Measurements from ENCODE around the gene SENP7. TPM values are rescaled to one million over a fixed set of nuclear protein-coding genes. Genes with fewer than 3 reads are reported as not detected.

Gene SENP7
- total and polyA plus RNA-seq, 2 donors = 29.6 to 37.7 TPM

DNA sequence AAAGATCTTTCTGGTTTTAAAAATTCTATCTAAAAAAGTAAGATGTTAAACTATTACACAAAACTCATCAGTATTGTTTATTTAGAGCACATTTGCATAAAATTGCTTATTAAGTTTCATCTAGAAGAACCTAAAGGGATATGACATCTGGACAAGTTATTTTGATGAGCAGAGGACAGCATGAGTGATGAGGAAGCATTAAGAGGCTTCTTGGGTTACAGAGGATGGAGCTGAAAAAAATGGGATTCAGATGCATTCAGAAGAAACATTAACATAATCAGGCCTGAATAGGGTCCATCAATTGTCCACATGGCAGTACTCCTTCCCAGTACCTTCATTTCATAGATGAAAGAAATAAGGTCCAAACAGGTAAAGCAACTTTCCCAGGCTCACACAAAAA, 234.3 kb downstream of the SENP7 start:
- H3K4me3 ChIP-seq (ENCODE audit: low read length in 2 of 2) = no peak overlapping the region
- no peaks in the 10 kb centered on the region for H3K27me3 ChIP-seq (ENCODE audit: control insufficient read depth in 2 of 2, insufficient read depth in 1 of 2, low read length in 1 of 2)
- no peaks in the 10 kb centered on the region for H3K9me3 ChIP-seq (ENCODE audit: control insufficient read depth in 2 of 2, insufficient read depth in 1 of 2, low read length in 1 of 2)
- no peak for DNase-seq (ENCODE audit: low read depth in 6 of 9, low spot score in 9 of 9)
- H3K36me3 ChIP-seq (ENCODE audit: control insufficient read depth in 2 of 2, insufficient read depth in 2 of 2, low read length in 1 of 2) = no peaks in the 10 kb centered on the region
- H3K27ac ChIP-seq (ENCODE audit: low read depth in 1 of 2, low read length in 1 of 2) = no peak overlapping the region
- no peaks in the 10 kb centered on the region for H3K4me1 ChIP-seq (ENCODE audit: control insufficient read depth in 2 of 2, insufficient read depth in 2 of 2, low read length in 2 of 2)

Other genes with a start within 250 kb of the SENP7 start
- 0.52 TPM for gene IMPG2, start 192.6 kb downstream of the SENP7 start, total RNA-seq
- 0.23 TPM for gene IMPG2, start 192.6 kb downstream of the SENP7 start, polyA plus RNA-seq
- 28.9 TPM for gene TRMT10C, start 48.7 kb upstream of the SENP7 start, total RNA-seq
- 28.7 TPM for gene TRMT10C, start 48.7 kb upstream of the SENP7 start, polyA plus RNA-seq
- gene PCNP, start 61.0 kb upstream of the SENP7 start, total RNA-seq = 52.2 TPM
- gene PCNP, start 61.0 kb upstream of the SENP7 start, polyA plus RNA-seq = 159 TPM
- 23.0 TPM for gene ZBTB11, start 163.9 kb upstream of the SENP7 start, total RNA-seq
- 19.8 TPM for gene ZBTB11, start 163.9 kb upstream of the SENP7 start, polyA plus RNA-seq
- 2,106 TPM for gene RPL24, start 173.5 kb upstream of the SENP7 start, total RNA-seq
- gene RPL24, start 173.5 kb upstream of the SENP7 start, polyA plus RNA-seq = 3,832 TPM
- 14.0 TPM for gene CEP97, start 211.4 kb upstream of the SENP7 start, total RNA-seq
- gene CEP97, start 211.4 kb upstream of the SENP7 start, polyA plus RNA-seq = 4.5 TPM